DOHH2 (cell line): ENCODE data around the gene DNAL4.

Experiments used
- H3F3A ChIP-seq: fragments of 200-600 bp; sonication (generic), shearing (Covaris generic); 2 replicates; pipeline ENCODE4 v1.6.0; 2016; ENCODE audit warnings: antibody characterized with exemption, mild to moderate bottlenecking; ENCODE audit not compliant: control insufficient read depth, insufficient read depth
- H3K27ac ChIP-seq: fragments of 200-600 bp; sonication (generic); 2 replicates; pipeline ENCODE4 v1.5.1; 2014; ENCODE audit warnings: low read depth, mild to moderate bottlenecking, low read length, moderate library complexity
- H3K27me3 ChIP-seq: fragments of 200-600 bp; sonication (generic); 2 replicates; pipeline ENCODE4 v1.6.1; 2014; ENCODE audit warnings: mild to moderate bottlenecking, low read length, mixed read lengths; ENCODE audit not compliant: control insufficient read depth
- H3K36me3 ChIP-seq: fragments of 200-600 bp; sonication (generic); 2 replicates; pipeline ENCODE4 v1.6.1; 2014; ENCODE audit warnings: mild to moderate bottlenecking, low read length, moderate library complexity, mixed read lengths; ENCODE audit not compliant: control insufficient read depth
- H3K4me1 ChIP-seq: fragments of 200-600 bp; sonication (generic); 2 replicates; pipeline ENCODE4 v1.6.1; 2014; ENCODE audit warnings: mild to moderate bottlenecking, low read length, mixed read lengths; ENCODE audit not compliant: control insufficient read depth
- H3K4me2 ChIP-seq: fragments of 200-600 bp; sonication (generic); 2 replicates; pipeline ENCODE4 v1.6.0; 2014; ENCODE audit warnings: mild to moderate bottlenecking, low read length, moderate library complexity
- H3K4me3 ChIP-seq: fragments of 200-600 bp; sonication (generic); 2 replicates; pipeline ENCODE4 v1.5.1; 2014; ENCODE audit warnings: mild to moderate bottlenecking, low read length, mixed read lengths
- H3K79me2 ChIP-seq: fragments of 200-600 bp; sonication (generic); 2 replicates; pipeline ENCODE4 v1.6.1; 2014; ENCODE audit warnings: mild to moderate bottlenecking, low read length, mixed read lengths; ENCODE audit not compliant: control insufficient read depth
- H3K9me2 ChIP-seq: fragments of 200-600 bp; sonication (generic); replicated peaks from 2 replicates; pipeline ENCODE4 v1.6.1; 2014; ENCODE audit warnings: mild to moderate bottlenecking, low read length, mixed read lengths; ENCODE audit not compliant: control insufficient read depth
- H3K9me3 ChIP-seq: fragments of 200-600 bp; sonication (generic); 2 replicates; pipeline ENCODE4 v1.6.1; 2014; ENCODE audit warnings: antibody characterized with exemption, low read length, mixed read lengths; ENCODE audit not compliant: control insufficient read depth, insufficient read depth
- H4K20me1 ChIP-seq: fragments of 200-600 bp; sonication (generic); 2 replicates; pipeline ENCODE4 v1.6.0; 2014; ENCODE audit warnings: low read depth, mild to moderate bottlenecking, antibody characterized with exemption, low read length, moderate library complexity; ENCODE audit not compliant: control insufficient read depth, insufficient read depth
- EZH2phosphoT487 ChIP-seq: fragments of 200-600 bp; sonication (generic); IDR thresholded peaks from 2 replicates; pipeline ENCODE4 v1.6.1; 2017; ENCODE audit warnings: borderline replicate concordance, mild to moderate bottlenecking, antibody characterized with exemption, low read length, moderate library complexity, mixed read lengths
- TF ChIP-seq, protein P1 (sequence below): fragments of 200-600 bp; sonication (generic); IDR thresholded peaks from one replicate; pipeline ENCODE4 v1.5.1; 2014; ENCODE audit warnings: antibody characterized with exemption, mild to moderate bottlenecking, low read depth, low read length; ENCODE audit not compliant: poor library complexity, severe bottlenecking

Gene DNAL4

DNA sequence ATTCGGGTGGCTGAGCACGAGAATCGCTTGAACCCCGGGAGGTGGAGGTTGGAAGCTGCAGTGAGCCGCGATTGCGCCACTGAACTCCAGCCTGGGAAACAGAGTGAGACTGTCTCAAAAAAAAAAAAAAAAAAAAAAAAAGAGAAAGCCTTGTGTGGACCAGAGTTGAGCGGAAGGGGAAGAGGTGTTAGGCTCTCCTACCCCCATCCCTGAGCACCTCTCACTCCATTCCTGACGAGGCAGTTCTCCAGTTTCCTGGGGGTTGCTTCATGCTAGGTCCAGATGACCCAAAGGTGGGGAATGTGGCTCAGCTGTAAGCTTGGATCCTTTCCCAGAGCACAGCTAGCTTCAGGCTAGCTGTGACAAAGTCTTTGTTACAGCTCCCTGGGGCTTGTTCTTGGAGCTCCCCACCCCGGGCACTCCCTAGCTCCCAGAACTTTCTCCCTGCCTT lies 8.8 kb upstream of the DNAL4 start:
- Histone ChIP-seq H3K4me2 (no peak overlapping the region), H4K20me1 (no peaks in the 10 kb centered on the region), H3K9me2 (no peaks in the 10 kb centered on the region), H3K36me3 (no peaks in the 10 kb centered on the region), H3K79me2 (no peaks in the 10 kb centered on the region), H3F3A (no peaks in the 10 kb centered on the region), H3K27ac (no peak overlapping the region), H3K4me1 (no peaks in the 10 kb centered on the region), H3K27me3 (0 out of 2 replicates have a peak, but pooled peaks cover 3% of the 10 kb centered on the region), H3K4me3 (no peak overlapping the region), H3K9me3 (peaks cover 8% of the 10 kb centered on the region; the same call in 1 of the 2 replicates)
- TF ChIP-seq EZH2phosphoT487: no peak
- TF ChIP-seq, protein P1, sequence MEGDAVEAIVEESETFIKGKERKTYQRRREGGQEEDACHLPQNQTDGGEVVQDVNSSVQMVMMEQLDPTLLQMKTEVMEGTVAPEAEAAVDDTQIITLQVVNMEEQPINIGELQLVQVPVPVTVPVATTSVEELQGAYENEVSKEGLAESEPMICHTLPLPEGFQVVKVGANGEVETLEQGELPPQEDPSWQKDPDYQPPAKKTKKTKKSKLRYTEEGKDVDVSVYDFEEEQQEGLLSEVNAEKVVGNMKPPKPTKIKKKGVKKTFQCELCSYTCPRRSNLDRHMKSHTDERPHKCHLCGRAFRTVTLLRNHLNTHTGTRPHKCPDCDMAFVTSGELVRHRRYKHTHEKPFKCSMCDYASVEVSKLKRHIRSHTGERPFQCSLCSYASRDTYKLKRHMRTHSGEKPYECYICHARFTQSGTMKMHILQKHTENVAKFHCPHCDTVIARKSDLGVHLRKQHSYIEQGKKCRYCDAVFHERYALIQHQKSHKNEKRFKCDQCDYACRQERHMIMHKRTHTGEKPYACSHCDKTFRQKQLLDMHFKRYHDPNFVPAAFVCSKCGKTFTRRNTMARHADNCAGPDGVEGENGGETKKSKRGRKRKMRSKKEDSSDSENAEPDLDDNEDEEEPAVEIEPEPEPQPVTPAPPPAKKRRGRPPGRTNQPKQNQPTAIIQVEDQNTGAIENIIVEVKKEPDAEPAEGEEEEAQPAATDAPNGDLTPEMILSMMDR: no peak

DNA sequence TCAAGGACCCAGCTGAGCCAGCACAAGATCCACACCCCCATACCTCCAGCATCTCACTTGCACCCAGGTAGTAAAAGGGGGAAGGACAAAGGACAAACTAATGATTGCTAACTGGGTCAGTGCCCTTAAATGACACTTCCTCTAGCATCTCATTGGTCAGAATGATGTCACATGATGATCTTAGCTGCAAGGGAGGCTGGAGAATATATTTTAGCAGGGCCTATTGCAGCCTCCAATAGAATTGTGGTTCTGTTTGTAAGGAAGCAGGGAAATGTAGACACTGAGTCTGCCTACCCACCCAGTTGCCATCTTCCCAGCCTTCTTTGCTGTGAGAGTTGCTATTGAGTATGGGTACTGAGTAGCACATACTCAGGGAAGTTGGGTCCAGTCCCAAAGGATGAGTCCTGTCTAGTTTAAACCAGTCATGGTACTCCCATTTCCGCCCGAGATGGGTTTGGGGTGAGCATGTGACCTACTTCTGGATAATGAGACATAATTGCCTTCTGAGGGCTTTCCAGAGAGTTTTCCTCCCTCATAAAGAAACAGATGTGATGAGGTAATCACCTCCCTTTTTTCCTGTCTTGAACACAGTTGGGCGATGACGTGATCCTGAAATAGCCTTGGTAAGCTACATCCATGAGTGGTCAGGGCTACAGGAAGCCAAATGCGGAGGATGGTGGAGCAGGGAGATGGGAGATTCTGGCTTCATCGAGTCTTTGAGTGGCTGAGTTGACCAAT lies 5.5 kb upstream of the DNAL4 start:
- Histone ChIP-seq H3K4me2 (no peak overlapping the region), H3K9me2 (no peaks in the 10 kb centered on the region), H3K36me3 (no peaks in the 10 kb centered on the region), H3K79me2 (no peaks in the 10 kb centered on the region), H3K4me1 (peaks cover 4% of the 10 kb centered on the region), H3K4me3 (no peak overlapping the region), H3K9me3 (peaks cover 8% of the 10 kb centered on the region; the same call in 1 of the 2 replicates), H3F3A (no peaks in the 10 kb centered on the region), H3K27me3 (0 out of 2 replicates have a peak, but pooled peaks cover 3% of the 10 kb centered on the region), H3K27ac (no peak overlapping the region), H4K20me1 (no peaks in the 10 kb centered on the region)
- no peak for TF ChIP-seq EZH2phosphoT487
- TF ChIP-seq, protein P1: no peak

DNA sequence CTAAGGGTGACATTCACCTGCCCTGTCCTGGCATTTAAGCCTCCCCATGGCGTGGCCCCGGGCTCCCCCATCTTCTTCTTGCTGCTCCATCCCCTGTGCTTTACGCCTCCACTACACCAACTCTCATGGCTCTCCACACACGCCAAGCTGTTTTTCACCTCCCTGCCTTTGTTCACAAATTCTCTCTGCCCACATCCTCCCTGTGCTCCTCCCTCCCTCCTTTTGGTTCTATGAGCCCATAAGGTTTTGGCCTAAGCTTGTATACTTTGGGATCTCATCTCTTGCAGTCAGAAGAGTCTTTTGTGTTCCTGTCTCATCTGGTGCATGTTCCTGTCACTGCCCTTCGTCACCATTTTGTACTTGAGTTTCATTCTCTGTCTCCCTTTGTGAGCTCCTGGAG lies 4.6 kb upstream of the DNAL4 start:
- Histone ChIP-seq H3K36me3 (no peaks in the 10 kb centered on the region), H3K9me3 (peaks cover 8% of the 10 kb centered on the region; the same call in 1 of the 2 replicates), H3F3A (no peaks in the 10 kb centered on the region), H3K4me2 (no peak overlapping the region), H3K79me2 (no peaks in the 10 kb centered on the region; the same call in 1 of the 2 replicates), H4K20me1 (no peaks in the 10 kb centered on the region), H3K27ac (no peak overlapping the region), H3K27me3 (0 out of 2 replicates have a peak, but pooled peaks cover 3% of the 10 kb centered on the region), H3K4me1 (peaks cover 10% of the 10 kb centered on the region), H3K9me2 (no peaks in the 10 kb centered on the region), H3K4me3 (no peak overlapping the region)
- TF ChIP-seq EZH2phosphoT487: no peak
